Liver (tissue), 3 donors: Measurements from ENCODE around the gene ACOT11.

Experiments used
- CTCF ChIP-seq: fragments of 150-350 bp; IDR thresholded peaks from 2 replicates; pipeline ENCODE4 v1.5.1; 2017; ENCODE audit warnings: improper control_type of control experiment, low read depth, low read length; ENCODE audit not compliant: missing input control
- EGR1 ChIP-seq, 2 donors: IDR thresholded peaks; 2 replicates each; pipeline ENCODE4 v1.6.1; 2016 to 2018; ENCODE audit warnings: antibody characterized with exemption in 2 of 2, low read depth in 2 of 2
- HNF4G ChIP-seq: IDR thresholded peaks from 2 replicates; pipeline ENCODE4 v1.6.1; 2016; ENCODE audit warnings: antibody characterized with exemption
- JUND ChIP-seq, 2 donors: IDR thresholded peaks; 2 replicates each; pipeline ENCODE4 v1.6.1; 2016; ENCODE audit warnings: antibody characterized with exemption in 2 of 2
- MAX ChIP-seq: IDR thresholded peaks from 2 replicates; pipeline ENCODE4 v1.6.1; 2016; ENCODE audit warnings: antibody characterized with exemption
- NR2F2 ChIP-seq: IDR thresholded peaks from 2 replicates; pipeline ENCODE4 v1.6.1; 2016; ENCODE audit warnings: antibody characterized with exemption
- RAD21 ChIP-seq, 2 donors: IDR thresholded peaks; 2 replicates each; pipeline ENCODE4 v1.6.1; 2016; ENCODE audit warnings: antibody characterized with exemption in 2 of 2, mild to moderate bottlenecking in 2 of 2
- REST ChIP-seq: IDR thresholded peaks from 2 replicates; pipeline ENCODE4 v1.6.1; 2016; ENCODE audit warnings: antibody characterized with exemption, mild to moderate bottlenecking
- RXRA ChIP-seq, 2 donors: IDR thresholded peaks; 2 replicates each; pipeline ENCODE4 v1.6.1; 2017 to 2018; ENCODE audit warnings: antibody characterized with exemption in 2 of 2, mild to moderate bottlenecking in 1 of 2
- TAF1 ChIP-seq: conservative IDR thresholded peaks from 2 replicates; pipeline ENCODE4 v1.6.1; 2016; ENCODE audit warnings: antibody characterized with exemption, mild to moderate bottlenecking
- YY1 ChIP-seq: IDR thresholded peaks from 2 replicates; pipeline ENCODE4 v1.6.1; 2016; ENCODE audit warnings: antibody characterized with exemption, mild to moderate bottlenecking
- donor health status: healthy.
- donor health status: healthy.

- TF ChIP-seq HNF4G (no peak), REST (no peak), RAD21 (IDR thresholded peaks at IDR 0.05) (no peak), CTCF (no peak), YY1 (no peak), EGR1 (IDR thresholded peaks at IDR 0.05; ENCODE audit: low read depth in 2 of 2) (no peak), TAF1 (no peak), RXRA (IDR thresholded peaks at IDR 0.05) (no peak), MAX (no peak), NR2F2 (no peak), JUND (IDR thresholded peaks at IDR 0.05) (no peak)
These were observed 43.2 kb downstream of the ACOT11 start for GRCh38 chr1:54591127-54591756.
